ENCODE measurements around the gene KDM3A.

DNA sequence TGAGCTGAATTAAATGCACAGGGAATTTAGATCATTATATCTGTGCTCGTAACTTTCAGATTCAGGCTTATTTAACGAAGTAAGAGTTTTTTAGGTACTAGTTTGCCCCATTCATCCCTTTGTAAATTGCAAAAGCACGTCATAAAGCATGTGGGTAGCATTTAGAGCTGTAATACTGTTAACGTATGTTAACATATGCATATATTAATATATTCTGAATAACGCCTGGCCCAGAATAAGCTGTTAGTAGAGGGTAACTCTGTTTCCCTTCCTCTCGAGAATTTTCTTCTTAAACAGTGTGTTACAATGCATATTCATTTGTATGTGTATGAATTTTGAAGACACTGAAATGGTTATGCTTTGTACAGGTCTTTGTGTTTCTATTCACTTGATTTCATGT, 30.5 kb downstream of the KDM3A start:
- TF ChIP-seq, protein P1, sequence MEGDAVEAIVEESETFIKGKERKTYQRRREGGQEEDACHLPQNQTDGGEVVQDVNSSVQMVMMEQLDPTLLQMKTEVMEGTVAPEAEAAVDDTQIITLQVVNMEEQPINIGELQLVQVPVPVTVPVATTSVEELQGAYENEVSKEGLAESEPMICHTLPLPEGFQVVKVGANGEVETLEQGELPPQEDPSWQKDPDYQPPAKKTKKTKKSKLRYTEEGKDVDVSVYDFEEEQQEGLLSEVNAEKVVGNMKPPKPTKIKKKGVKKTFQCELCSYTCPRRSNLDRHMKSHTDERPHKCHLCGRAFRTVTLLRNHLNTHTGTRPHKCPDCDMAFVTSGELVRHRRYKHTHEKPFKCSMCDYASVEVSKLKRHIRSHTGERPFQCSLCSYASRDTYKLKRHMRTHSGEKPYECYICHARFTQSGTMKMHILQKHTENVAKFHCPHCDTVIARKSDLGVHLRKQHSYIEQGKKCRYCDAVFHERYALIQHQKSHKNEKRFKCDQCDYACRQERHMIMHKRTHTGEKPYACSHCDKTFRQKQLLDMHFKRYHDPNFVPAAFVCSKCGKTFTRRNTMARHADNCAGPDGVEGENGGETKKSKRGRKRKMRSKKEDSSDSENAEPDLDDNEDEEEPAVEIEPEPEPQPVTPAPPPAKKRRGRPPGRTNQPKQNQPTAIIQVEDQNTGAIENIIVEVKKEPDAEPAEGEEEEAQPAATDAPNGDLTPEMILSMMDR (IDR thresholded peaks at IDR 0.05): no peak
- no peak for TF ChIP-seq POLR2A (IDR thresholded peaks at IDR 0.05)
